NB4 (cell line): ENCODE results near the gene MMAA.

Source experiments
- DNase-seq: peaks from one replicate; pipeline ENCODE4 v3.0.0; 2010; ENCODE audit warnings: low read depth
- H3K4me3 ChIP-seq: one replicate; pipeline ENCODE4 v1.5.1; 2011; ENCODE audit warnings: mild to moderate bottlenecking, low read depth, low read length, moderate library complexity
- CTCF ChIP-seq: IDR thresholded peaks from one replicate; pipeline ENCODE4 v1.5.1; 2012; ENCODE audit warnings: low read depth, low read length
- MAX ChIP-seq: IDR thresholded peaks from 2 replicates; pipeline ENCODE4 v1.6.1; 2011; ENCODE audit warnings: low read depth, low read length
- MYC ChIP-seq: IDR thresholded peaks from 2 replicates; pipeline ENCODE4 v1.6.1; 2011; ENCODE audit warnings: low read depth, low read length
- POLR2A ChIP-seq: IDR thresholded peaks from 2 replicates; pipeline ENCODE4 v1.6.1; 2011; ENCODE audit warnings: mild to moderate bottlenecking; ENCODE audit not compliant: insufficient read length; ENCODE audit errors: extremely low read depth

MMAA gene

GRCh38 chr4:145694929-145695328 lies 75.7 kb downstream of the MMAA start:
- TF ChIP-seq MYC: no peak
- TF ChIP-seq CTCF: no peak
- TF ChIP-seq POLR2A: no peak
- TF ChIP-seq MAX: no peak
- no peak for DNase-seq
- H3K4me3 ChIP-seq: no peak overlapping the region

- H3K4me3 ChIP-seq: no peak overlapping the region
- DNase-seq: no peak
- TF ChIP-seq CTCF: no peak
- no peak for TF ChIP-seq POLR2A
- no peak for TF ChIP-seq MYC
Measured at GRCh38 chr4:145697332-145697731, 78.1 kb downstream of the MMAA start.

GRCh38 chr4:145698507-145698906 lies 79.3 kb downstream of the MMAA start:
- DNase-seq: no peak
- H3K4me3 ChIP-seq: no peak overlapping the region
- TF ChIP-seq MAX (no peak), MYC (no peak), CTCF (no peak), POLR2A (no peak)

- H3K4me3 ChIP-seq: no peak overlapping the region
- TF ChIP-seq MAX: no peak
- TF ChIP-seq CTCF: no peak
- TF ChIP-seq POLR2A: no peak
- TF ChIP-seq MYC: no peak
- no peak for DNase-seq
Measured at GRCh38 chr4:145703850-145704497, 84.8 kb downstream of the MMAA start.

GRCh38 chr4:145709336-145709735 lies 90.2 kb downstream of the MMAA start:
- H3K4me3 ChIP-seq: no peak overlapping the region
- TF ChIP-seq CTCF (no peak), MAX (no peak), POLR2A (no peak), MYC (no peak)
- DNase-seq: no peak
